Fibroblast of the conjunctiva (primary cell): ENCODE data around the gene ASCC2.
"Not testable (repeated sequence)": the region's sequence is repeated elsewhere in the genome, so short reads cannot be mapped to it uniquely, and the experiment has no call there.

Source experiments
- DNase-seq: peaks from one replicate; pipeline ENCODE4 v3.0.0-alpha.2; 2010; ENCODE audit warnings: low read depth

ASCC2 gene

GRCh38 chr22:29856496-29856895, 18.4 kb upstream of the ASCC2 start:
- no peak for DNase-seq

- DNase-seq: no peak
These were observed 17.6 kb upstream of the ASCC2 start for GRCh38 chr22:29855611-29856181.

GRCh38 chr22:29854432-29854831, 16.4 kb upstream of the ASCC2 start:
- no peak for DNase-seq

- DNase-seq: no peak
These were observed 10.0 kb upstream of the ASCC2 start for GRCh38 chr22:29848111-29848510.

GRCh38 chr22:29846290-29846689, 8.2 kb upstream of the ASCC2 start:
- DNase-seq: no peak

GRCh38 chr22:29842740-29843139, 4.7 kb upstream of the ASCC2 start:
- DNase-seq: peak; percentile 91

GRCh38 chr22:29842172-29842571, 4.1 kb upstream of the ASCC2 start:
- DNase-seq: no peak

- DNase-seq: no peak
These were observed 2.4 kb upstream of the ASCC2 start for GRCh38 chr22:29840498-29840897.

GRCh38 chr22:29839039-29839438, 965 bp upstream of the ASCC2 start:
- DNase-seq: no peak

- no peak for DNase-seq
These were observed 504 bp upstream of the ASCC2 start for GRCh38 chr22:29838599-29838956.

GRCh38 chr22:29836791-29837370, 1.2 kb downstream of the ASCC2 start:
- not testable (repeated sequence) for DNase-seq

GRCh38 chr22:29834046-29834445, 4.0 kb downstream of the ASCC2 start:
- no peak for DNase-seq

GRCh38 chr22:29833392-29833965, 4.6 kb downstream of the ASCC2 start:
- no peak for DNase-seq

GRCh38 chr22:29831958-29832357, 6.1 kb downstream of the ASCC2 start:
- no peak for DNase-seq

- no peak for DNase-seq
These were observed 6.7 kb downstream of the ASCC2 start for GRCh38 chr22:29831186-29831921.

- no peak for DNase-seq
These were observed 7.5 kb downstream of the ASCC2 start for GRCh38 chr22:29830585-29830984.

GRCh38 chr22:29827726-29828125, 10.3 kb downstream of the ASCC2 start:
- DNase-seq: not testable (repeated sequence)

- no peak for DNase-seq
These were observed 11.0 kb downstream of the ASCC2 start for GRCh38 chr22:29827091-29827490.

- DNase-seq: no peak
These were observed 12.5 kb downstream of the ASCC2 start for GRCh38 chr22:29825578-29825977.

- DNase-seq: no peak
These were observed 13.4 kb downstream of the ASCC2 start for GRCh38 chr22:29824677-29825076.

GRCh38 chr22:29821291-29822016, 16.6 kb downstream of the ASCC2 start:
- peak; percentile 58 for DNase-seq

- DNase-seq: no peak
These were observed 17.1 kb downstream of the ASCC2 start for GRCh38 chr22:29820961-29821290.

GRCh38 chr22:29819501-29819900, 18.6 kb downstream of the ASCC2 start:
- no peak for DNase-seq
